NB4 (cell line): ENCODE results near the gene LRRC7.
"Not testable (repeated sequence)": the region's sequence is repeated elsewhere in the genome, so short reads cannot be mapped to it uniquely, and the experiment has no call there.

Experiments used
- POLR2A ChIP-seq: IDR thresholded peaks from 2 replicates; pipeline ENCODE4 v1.6.1; 2011; ENCODE audit warnings: mild to moderate bottlenecking; ENCODE audit not compliant: insufficient read length; ENCODE audit errors: extremely low read depth
- TF ChIP-seq, protein P1 (sequence below): IDR thresholded peaks from one replicate; pipeline ENCODE4 v1.5.1; 2012; ENCODE audit warnings: low read depth, low read length

GRCh38 chr1:69717834-69718233 is 150.1 kb downstream of the LRRC7 start:
- TF ChIP-seq, protein P1, sequence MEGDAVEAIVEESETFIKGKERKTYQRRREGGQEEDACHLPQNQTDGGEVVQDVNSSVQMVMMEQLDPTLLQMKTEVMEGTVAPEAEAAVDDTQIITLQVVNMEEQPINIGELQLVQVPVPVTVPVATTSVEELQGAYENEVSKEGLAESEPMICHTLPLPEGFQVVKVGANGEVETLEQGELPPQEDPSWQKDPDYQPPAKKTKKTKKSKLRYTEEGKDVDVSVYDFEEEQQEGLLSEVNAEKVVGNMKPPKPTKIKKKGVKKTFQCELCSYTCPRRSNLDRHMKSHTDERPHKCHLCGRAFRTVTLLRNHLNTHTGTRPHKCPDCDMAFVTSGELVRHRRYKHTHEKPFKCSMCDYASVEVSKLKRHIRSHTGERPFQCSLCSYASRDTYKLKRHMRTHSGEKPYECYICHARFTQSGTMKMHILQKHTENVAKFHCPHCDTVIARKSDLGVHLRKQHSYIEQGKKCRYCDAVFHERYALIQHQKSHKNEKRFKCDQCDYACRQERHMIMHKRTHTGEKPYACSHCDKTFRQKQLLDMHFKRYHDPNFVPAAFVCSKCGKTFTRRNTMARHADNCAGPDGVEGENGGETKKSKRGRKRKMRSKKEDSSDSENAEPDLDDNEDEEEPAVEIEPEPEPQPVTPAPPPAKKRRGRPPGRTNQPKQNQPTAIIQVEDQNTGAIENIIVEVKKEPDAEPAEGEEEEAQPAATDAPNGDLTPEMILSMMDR = not testable (repeated sequence)
- not testable (repeated sequence) for TF ChIP-seq POLR2A
